Right ventricle myocardium inferior (tissue), 1 donor: ENCODE measurements around the gene POP7. TPM values are rescaled to one million over a fixed set of nuclear protein-coding genes. Genes with fewer than 3 reads are reported as not detected.

ENCODE experiments used
- ATAC-seq: fragments of 200-7000 bp; cut with Tn5 transposase; one replicate; pipeline ENCODE4 v1.9.1; 2020; ENCODE audit warnings: mild to moderate bottlenecking, moderate library complexity
- DNase-seq: peaks from one replicate; pipeline ENCODE4 v3.0.0; 2021; ENCODE audit errors: missing footprints
- intact Hi-C: fragments of 100-400 bp; cut with DNase I; formaldehyde crosslinking; loops from one replicate; pipeline ENCODE4 v1.11.0; 2022
- total RNA-seq: library from RNA; stranded (reverse); fragmentation: NEBNext Ultra II Directional; extraction: Animal tissue kit (Norgen Biotek cat#: 25700); gene quantifications from one replicate; pipeline ENCODE4 v1.2.1, GENCODE V29; 2021
- donor health status: DM: no; HTN: yes; CAD: no; lungs with severe emphysema.

Gene POP7
- total RNA-seq, 1 donor from 2014 or later = 29.2 TPM

DNA sequence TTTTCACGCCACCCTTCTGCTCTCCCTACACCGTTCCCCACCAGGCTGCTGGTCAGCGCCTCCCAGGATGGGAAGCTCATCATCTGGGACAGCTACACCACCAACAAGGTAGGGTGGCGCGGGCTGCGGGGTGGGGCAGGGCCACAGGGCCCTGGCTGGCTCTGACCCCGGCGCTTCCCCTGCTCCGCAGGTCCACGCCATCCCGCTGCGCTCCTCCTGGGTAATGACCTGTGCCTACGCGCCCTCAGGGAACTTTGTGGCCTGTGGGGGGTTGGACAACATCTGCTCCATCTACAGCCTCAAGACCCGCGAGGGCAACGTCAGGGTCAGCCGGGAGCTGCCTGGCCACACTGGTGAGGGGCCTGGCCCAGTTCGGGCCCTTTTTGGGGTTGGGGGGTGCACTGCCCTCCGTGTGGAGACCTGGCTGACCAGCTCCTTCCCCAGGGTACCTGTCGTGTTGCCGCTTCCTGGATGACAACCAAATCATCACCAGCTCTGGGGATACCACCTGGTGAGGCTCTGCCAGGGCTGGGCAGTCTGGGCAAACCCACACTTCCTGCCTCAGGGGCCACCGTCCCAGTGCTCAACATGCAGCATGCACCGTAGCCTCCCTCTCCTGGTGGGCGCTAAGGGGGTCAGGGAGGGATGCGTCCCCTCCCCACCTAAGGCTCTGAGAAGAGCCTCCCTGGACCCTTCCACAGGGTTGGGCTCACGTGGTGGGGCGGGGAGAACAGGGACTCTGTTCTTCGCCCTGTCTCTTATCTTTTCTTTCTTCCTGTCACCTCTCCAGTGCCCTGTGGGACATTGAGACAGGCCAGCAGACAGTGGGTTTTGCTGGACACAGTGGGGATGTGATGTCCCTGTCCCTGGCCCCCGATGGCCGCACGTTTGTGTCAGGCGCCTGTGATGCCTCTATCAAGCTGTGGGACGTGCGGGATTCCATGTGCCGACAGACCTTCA is 28.3 kb upstream of the POP7 start:
- intact Hi-C loops = no loop called here
- no peak for ATAC-seq

DNA sequence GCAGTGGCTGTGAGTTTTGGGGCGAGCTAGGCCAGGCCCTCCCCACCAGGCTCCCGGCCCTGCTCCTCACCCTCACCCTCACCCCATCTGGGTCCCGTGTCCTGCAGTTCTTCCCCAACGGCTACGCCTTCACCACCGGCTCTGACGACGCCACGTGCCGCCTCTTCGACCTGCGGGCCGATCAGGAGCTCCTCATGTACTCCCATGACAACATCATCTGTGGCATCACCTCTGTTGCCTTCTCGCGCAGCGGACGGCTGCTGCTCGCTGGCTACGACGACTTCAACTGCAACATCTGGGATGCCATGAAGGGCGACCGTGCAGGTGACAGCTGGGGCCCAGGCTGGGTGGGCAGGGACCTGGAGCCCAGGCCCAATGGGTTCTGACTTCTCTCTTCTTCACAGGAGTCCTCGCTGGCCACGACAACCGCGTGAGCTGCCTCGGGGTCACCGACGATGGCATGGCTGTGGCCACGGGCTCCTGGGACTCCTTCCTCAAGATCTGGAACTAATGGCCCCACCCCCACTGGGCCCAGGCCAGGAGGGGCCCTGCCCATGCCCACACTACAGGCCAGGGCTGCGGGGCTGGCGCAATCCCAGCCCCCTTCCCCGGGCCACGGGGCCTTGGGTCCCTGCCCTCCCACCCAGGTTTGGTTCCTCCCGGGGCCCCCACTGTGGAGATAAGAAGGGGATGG is 27.5 kb upstream of the POP7 start:
- intact Hi-C loops = no loop called here
- DNase-seq (no peak), ATAC-seq (no peak)

More for the DNA sequence above, 28.3 kb upstream of the POP7 start:
- no peak for DNase-seq

DNA sequence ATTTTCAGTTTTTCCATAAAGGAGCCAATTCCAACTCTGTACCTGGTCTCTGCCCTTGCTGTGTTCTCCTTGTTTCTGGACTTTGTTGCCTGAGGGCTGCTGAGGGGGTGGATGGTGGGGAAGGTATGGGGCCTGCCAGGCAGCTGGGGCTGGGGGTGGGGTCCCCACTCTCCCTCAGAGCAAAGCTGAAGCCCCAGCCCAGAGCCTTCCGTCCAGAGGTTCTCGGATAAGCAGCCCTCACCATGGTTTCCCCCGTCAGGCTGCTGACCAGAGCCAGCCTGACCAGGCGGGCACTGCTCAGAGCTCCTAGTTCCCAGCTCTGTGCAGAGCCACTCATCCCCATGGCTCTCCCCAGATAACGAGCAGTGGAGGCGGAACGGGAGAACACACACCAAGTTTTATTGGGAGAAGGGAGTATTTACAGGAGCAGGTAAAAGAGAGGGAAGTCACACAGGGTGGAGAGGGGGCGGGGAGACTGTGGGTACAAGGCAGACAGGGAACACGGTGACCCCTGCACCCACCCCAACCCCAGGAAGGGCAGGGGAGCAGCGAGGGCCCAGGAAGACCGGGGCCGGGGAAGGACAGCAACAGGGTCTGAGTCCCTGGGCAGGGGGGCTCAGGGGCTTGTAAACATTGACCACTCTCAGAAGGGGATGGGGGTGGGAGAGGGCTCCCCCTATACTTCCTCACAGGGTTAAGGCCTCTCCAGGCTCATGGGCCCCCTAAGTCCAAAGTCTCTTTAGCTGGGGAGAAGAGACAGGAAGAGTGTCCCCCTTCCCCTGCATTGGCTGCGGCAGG is 26.6 kb upstream of the POP7 start:
- intact Hi-C loops = no loop called here
- ATAC-seq (no peak), DNase-seq (no peak)

DNA sequence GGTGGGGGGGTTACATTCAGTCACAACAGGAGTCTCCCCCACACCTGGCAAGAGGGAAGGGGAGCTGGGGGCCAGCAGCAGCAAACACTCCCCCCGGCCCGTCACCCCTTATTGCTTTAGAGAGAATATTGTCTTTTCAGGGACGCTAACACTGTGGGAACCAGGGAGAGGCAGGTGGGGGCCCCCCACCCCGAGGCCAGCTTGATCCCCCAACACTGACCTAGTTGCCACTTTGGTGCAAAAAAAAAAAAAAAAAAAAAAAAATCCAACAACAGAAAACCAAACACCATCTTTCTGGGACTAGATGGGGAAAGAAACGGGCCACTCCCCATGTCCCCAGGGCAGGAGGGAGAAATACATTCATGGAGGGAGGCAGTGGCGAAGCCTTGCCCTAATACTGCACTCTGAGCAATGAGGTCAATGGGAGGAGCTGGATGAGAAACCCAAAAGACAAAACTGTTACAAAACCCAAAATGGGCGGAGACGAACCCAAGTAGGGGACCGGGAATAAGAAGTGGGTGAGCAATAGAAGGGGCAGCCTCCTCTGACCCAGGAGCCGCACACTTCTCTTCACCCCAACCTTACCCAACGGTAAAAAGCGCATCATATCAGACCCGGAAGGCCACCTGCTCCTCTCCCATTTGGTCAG is 25.9 kb upstream of the POP7 start:
- no peak for DNase-seq
- peak; percentile 70 for ATAC-seq
- intact Hi-C loops = no loop called here

DNA sequence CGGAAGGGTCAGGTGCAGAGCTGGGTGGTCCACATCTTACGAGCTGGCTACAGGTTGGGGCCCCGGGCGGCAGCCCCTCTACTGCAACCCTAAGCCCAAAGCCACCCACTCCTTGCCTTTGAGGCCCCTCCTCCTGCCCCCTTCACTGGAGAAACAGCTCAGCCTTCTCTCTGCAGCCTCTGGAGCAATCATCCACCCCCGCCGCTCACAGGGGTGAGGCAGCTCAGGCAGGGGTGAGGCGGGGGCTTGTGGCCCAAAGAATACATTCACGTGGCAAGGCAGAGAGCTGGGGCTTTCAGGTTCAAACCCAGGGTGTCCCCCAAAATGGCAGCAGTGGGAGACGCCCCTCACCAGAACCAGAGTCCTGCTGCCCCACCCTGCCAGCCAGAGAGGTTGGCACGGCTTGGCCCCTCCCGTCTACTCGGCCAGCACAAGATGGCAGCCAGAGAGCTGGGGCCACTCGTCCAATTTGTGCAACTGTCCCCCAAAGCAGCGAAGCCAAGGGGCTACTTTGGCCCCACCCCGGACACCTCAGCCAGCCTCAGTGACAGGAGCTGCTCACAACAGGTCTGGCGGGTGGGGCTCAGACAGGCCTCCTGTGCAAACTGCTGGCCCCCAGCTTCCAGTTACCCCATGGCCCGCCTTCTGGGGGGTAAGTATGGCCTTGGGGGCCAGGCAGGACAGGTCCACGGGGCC is 25.2 kb upstream of the POP7 start:
- intact Hi-C loops = no loop called here
- ATAC-seq (peak; percentile 2), DNase-seq (no peak)

DNA sequence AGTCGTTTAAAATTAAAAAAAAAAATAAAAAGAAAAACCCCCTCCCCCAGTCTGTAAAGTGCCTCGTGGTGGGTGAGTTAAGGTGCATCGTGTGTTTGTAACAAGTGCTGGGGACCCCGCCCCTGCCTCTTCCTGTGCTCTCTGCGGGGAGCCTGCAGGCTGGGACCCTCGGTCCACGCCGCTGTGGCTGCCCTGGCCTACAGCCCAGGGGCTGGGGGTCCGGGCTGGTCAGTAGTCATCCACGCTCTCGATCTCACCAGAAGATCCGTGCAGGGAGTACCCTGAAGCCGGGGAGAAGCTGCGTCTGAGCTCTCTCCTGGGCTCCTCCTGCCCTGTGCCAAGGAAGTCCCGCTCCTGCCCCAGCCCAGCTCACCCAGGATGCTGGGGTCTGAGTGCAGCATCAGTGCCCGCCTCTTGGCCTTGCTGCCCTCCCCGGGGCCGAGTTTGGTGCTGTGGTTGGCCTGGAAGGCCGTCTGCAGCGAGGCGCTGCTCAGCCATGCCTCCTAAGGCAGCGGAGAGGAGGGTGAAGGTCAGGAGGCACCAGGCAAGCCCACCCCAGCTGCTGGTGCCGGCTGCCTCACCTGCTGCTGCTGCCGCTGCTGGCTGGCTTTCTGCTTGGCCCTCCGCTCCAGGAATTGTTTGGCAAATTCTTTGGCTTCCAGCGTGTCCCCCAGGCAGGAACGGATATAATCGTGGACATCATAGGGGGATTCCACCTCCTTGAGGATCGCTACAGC is 24.3 kb upstream of the POP7 start:
- intact Hi-C loops = no loop called here
- DNase-seq (no peak), ATAC-seq (no peak)

DNA sequence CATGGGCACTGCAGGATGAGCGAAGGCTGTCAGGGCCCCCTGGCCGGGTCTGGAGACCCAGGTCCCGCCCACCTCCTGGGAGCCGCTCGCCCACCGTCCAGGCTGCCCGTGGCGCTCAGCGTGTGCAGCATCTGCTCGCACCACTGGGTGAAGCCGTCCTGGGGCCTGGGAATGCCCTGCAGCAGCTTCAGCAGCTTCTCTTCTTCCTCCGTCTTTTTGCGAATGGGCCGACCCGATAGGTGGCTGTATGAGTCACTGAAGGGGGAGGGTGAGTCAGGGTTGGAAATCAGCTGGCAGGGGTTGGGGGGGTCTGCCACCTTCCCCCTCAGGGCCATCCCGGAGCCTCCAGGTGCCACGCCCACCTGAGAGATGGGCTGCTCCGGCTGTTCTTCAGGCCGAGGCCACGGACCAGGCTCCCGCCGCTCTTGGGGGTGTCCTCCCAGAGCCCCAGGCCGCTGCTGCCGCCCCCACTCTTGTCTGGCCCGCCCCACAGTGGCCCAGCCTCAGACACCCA is 23.6 kb upstream of the POP7 start:
- no peak for ATAC-seq
- no peak for DNase-seq
- intact Hi-C loops = no loop called here

DNA sequence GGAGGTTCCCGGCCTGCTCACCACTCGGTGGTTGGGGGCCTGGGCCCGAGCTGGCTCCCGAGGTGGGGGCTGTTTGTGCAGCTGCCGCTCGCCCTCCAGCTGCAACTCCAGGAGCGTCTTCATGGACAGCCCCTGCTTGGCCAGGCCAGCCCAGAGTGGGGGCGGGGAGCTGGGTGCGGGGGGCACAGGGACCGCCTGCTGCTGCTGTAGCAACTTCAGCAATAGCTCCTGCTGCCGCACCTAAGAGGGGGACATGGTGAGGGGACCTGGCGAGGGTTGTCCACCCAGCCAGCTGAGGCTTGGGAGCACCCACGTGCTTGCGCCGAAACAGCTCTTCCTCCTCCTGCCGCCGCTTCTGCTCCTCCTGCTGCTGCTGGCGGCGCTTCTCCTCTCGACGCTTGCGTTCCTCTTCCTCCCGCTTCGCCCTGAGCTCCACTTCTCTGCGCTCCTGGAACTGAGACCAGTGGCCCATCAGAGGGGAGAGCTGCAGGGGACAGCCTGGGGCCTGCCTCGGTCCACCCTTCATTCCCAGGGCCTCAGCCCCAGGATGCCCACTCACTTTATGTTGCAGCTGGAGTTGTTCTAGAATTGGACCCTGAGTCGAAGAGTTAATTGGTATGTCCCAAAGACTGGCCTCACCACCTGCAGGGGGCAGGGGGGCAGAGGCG is 22.8 kb upstream of the POP7 start:
- intact Hi-C loops = no loop called here
- DNase-seq (no peak), ATAC-seq (no peak)

DNA sequence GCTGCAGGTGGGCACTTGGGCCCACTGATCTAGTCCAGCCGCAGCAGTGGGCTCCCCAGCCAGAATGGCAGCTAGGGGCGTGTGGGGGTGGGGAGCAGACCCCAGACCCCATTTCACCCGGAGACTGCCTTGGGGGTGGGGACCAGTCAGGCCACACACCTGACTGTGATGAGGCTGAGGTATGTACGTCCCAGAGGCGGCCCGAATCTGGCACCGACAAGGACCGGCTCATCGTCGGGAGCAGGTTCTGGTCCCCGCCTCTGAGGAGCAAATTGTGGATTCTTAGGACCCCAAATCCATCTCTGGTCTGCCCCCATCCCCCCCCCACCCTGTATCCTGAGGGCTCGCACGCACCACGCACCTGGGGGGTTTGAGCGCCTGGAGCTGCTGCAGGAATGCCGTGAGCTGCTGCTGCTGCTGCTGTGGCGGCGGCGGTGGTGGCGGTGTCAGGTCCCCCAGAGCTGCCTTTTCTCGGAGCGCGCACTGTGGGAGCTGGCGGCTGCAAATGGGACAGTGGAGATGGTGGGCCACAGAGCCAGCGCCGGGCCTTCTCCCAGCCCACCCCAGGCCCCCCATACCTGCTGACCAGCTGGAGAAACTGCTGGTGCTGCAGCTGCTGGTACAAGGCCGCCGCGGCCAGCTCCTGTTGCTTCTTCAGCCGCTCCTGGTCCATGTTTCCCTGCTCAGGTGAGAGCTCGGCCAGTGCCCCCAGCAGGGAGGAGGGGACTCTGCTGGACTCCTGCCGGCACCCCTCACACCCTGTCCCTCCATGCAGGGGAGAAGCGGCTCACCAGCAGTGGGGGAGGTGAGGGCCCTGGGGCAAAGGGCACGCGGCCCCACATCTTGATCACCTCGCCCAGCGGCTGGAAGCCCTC is 22.0 kb upstream of the POP7 start:
- ATAC-seq = no peak
- intact Hi-C loops = no loop called here
- DNase-seq = no peak

DNA sequence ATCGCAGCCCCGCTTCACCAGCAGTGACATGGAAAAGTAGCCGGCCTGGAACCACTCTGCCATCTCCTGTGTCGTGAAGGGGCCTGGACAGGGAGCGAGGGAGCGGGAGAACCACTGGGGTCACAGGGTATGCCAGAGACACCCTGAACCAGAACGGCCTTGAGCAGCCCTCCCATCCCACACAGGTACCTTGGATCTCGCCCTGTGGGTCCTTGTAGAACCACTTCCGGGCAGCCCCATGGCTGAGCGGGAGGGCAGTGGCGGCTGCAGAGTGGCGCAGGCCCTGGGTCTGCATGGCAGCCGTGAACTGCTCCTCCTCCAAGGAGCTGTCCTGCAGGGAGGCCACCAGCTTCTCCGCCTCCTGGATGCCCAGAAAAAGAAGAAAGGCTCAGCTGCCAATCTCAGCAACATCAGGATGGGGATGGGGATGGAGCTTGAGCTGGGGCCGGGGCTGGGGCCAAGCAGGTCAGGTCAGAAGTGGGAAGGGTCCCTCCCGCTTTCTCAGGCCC is 21.3 kb upstream of the POP7 start:
- DNase-seq (no peak), ATAC-seq (no peak)
- intact Hi-C loops = no loop called here

DNA sequence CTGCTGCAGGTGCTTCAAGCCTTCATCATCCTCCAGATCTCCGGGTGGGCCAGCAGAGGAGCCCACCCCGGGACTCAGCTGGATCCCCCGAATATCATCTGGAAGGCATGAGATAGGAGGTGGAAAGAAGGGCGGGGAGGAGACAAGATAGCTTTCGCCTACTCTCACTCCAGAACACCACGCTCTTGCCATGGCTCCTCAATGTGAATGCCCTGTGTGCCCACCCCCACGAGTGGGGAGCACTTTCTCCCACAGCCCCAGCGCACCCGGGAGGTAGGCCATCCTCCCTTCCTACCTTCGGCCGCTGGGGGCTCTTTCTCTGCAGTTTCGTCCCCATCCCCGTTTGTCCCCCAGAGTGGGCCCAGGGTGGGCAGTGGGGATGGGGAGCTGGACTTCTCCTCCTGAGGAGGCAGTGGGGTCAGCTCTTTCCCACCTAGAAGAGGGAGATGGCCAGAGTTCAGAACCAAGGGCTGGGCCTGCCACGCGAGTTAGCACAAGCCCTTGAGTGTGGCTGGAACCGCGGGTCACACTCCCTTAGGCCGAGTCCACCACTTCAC is 20.8 kb upstream of the POP7 start:
- intact Hi-C loops = no loop called here
- ATAC-seq (no peak), DNase-seq (no peak)

DNA sequence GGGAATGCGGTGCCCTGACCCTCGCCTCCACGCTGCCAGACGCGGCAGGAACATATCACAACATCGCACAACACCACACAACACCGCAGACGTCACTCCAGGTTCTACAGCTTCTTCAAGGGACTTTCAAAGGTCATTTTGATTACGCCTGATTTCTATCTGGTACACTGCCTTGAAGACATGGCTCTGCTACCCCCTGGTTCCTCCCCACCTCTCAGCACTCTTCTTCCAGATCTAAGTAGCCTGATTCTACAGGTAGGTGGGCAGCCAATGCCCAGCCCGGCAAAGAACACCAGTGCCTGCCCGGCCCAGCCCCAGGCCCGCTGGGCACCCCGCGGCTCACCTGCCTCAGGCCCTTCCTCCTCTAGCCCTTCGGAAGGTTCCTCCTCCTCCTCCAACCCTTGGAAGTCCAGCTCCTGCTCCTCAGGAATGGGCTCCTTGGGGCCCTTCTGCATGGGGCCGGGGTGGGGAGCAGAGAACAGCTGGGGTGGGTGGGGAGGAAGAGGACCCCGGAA is 20.2 kb upstream of the POP7 start:
- ATAC-seq = no peak
- no peak for DNase-seq
- intact Hi-C loops = no loop called here

DNA sequence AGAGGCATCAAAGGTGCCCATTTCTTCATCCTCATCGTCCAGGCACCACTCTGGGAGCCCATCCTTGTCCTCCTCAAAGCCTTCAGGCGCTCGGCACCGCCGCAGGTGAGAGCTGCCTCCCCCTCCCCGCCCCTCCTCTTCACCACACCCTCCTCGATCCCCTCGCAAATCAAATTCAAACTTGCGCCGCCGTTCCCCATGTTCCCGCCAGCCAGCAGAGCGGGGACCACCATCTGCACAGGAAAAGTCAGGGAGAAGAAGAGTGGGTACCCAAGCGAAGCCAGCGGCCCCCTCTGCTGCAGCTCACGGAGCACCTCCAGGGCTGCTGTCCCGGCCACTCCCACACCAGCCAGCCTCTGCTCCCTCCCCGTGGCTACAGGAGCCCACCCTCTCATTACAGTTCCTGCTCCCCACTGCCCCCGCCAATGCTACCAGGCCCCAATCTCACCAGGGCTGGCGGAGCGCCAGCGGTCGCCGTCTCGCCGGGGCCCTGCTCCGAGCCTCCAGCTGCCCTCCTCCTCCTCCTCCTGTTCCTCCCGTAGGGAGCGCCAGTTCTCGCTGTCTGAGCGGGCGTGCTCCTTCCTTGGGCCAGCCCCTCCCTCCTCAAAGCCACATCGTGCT is 19.6 kb upstream of the POP7 start:
- no peak for DNase-seq
- intact Hi-C loops = no loop called here

DNA sequence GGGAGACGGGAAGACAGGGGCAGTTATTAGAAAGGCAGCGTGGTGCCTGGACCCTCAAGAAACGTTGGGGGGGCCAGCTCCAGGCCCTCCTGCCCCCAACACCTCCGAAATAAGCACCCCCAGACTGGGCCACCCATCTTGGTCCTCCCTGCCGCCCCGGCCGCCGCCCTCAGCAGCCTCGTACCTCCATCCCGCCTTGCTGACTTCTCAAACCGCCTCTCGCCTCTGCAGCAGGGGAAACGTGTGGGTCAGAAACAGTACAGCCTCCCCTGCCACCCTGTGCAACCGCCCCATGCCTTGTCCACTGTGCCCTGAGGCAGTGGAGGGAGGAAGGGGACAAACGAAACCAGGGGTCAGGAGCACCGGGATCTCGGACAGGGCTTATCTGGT is 19.1 kb upstream of the POP7 start:
- intact Hi-C loops = no loop called here
- DNase-seq = no peak
- ATAC-seq = no peak

More for the DNA sequence above, 19.6 kb upstream of the POP7 start:
- no peak for ATAC-seq

DNA sequence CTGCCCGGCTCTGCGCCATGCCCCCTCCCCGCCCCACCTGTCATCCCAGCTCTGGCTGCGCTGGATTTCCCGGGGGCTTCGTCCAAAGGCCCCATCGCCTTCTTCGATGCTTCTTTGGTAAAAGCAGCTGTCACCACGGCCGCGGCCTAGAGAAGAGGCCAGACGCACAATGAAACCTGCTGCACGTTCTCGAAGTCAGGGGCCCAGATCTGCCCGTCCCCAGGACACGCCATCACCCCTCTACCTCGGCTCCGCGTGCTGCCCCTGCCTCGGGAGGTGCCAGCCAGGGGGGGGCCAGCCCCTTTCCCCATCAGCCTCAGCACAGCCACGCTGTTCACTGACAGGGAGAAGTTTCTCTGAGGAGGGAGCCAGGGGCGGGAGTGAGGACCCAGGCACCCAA is 18.7 kb upstream of the POP7 start:
- DNase-seq = no peak
- no peak for ATAC-seq

More for the DNA sequence above, 18.7 kb upstream of the POP7 start:
- intact Hi-C loops = no loop called here
